ENCODE measurements around the gene CHSY1. TPM values are rescaled to one million over a fixed set of nuclear protein-coding genes. Genes with fewer than 3 reads are reported as not detected.

Gene CHSY1
- total and polyA plus RNA-seq, 2 donors (not counting 1 experiment from before 2014, with no cell fraction given): 4.7 to 20.3 TPM

DNA sequence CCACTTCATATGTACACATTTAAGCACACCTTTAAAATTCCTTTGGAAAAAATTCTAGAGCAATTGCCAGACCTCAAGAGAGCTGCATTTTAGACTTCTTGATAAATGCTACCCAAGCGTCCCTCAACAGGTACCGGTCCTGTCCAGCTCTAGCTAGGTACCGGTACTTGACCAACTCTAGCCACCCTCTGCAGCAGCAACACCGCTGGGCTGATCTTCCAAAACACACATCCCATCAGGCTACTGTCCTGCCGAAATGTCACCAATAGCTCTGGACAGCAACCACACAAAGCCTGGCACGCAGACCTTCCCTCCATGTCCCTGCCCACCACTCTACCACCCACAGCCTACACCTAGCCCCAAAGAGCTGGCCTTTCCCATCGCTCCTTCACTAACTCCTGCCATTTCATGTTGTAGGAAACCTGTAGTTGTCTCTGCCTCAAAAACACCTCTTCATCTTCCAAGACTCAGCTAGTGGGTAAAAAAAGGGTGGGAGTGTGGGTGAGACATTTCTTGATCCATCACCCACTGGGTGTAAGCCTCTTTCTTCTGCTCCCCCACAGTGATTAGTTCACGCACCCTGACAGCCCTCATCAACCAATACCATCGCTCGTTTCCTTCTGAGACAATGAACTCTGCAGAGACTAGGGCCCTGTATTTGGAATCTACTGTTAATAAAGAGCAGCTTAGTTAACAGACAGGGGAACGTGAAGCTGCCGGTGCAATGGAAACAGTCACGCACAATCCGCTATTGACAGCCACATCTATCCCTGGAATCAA lies 6.8 kb downstream of the CHSY1 start:
- Mint-ChIP-seq H3K4me1 (peaks cover 79% of the 10 kb centered on the region), H3K27me3 (no peaks in the 10 kb centered on the region), H3K9me3 (ENCODE audit: insufficient read depth) (no peaks in the 10 kb centered on the region), H3K27ac (peak overlapping the region; percentile 0), H3K4me3 (peak overlapping the region; percentile 3)
- Histone ChIP-seq H3K4me3 (ENCODE audit: control extremely low read depth in 1 of 5, extremely low read depth in 1 of 5, insufficient read depth in 1 of 5, low read depth in 2 of 5, low read length in 4 of 5) (no peak overlapping the region), H3K27me3 (replicated peaks in 1 of 4; ENCODE audit: control extremely low read depth in 1 of 4, control insufficient read depth in 3 of 4, insufficient read depth in 4 of 4, low read length in 3 of 4) (no peaks in the 10 kb centered on the region), H3K4me2 (replicated peaks; ENCODE audit: low read depth, low read length, poor library complexity, severe bottlenecking) (peak overlapping the region; percentile 71), H3K27ac (ENCODE audit: low read length in 2 of 2) (no peak overlapping the region), H4K20me1 (ENCODE audit: control insufficient read depth, insufficient read depth, low read length, poor library complexity, severe bottlenecking) (peaks cover 20% of the 10 kb centered on the region), H3K9me3 (ENCODE audit: control extremely low read depth in 1 of 3, control insufficient read depth in 2 of 3, insufficient read depth in 1 of 3, low read length in 2 of 3) (no peaks in the 10 kb centered on the region), H3K79me2 (ENCODE audit: control insufficient read depth, insufficient read depth, low read length) (peaks cover 90% of the 10 kb centered on the region), H2AFZ (ENCODE audit: insufficient read depth, low read depth, low read length, poor library complexity, severe bottlenecking) (no peak overlapping the region), H3K9ac (ENCODE audit: low read length) (no peak overlapping the region), H3K4me1 (ENCODE audit: control insufficient read depth in 2 of 2, insufficient read depth in 2 of 2, low read length in 2 of 2) (peaks cover 73 to 76% of the 10 kb centered on the region in 2 donors), H3K36me3 (replicated peaks in 1 of 2; ENCODE audit: control extremely low read depth in 1 of 2, control insufficient read depth in 1 of 2, extremely low read depth in 1 of 2, insufficient read depth in 2 of 2, low read length in 1 of 2) (no peaks in the 10 kb centered on the region)
- POLR2A ChIA-PET: no interaction called here
- TF ChIP-seq CTCF (IDR thresholded peaks at IDR 0.05) (no peak), EZH2 (IDR thresholded peaks at IDR 0.05; ENCODE audit: borderline replicate concordance, insufficient read depth, low read depth, low read length, poor library complexity, severe bottlenecking) (no peak)
- ATAC-seq (ENCODE audit: low read depth) (no peak), DNase-seq (no peak)
- 97% methylated on average over 10 of the region's 14 CpGs for WGBS (ENCODE audit: insufficient coverage)
- CTCF ChIA-PET: interaction anchor here (0.7 to 6.8 kb wide), 3 partner anchors 12 to 162 kb away, joined by 4 to 33 read pairs (median 4); no protein-coding TSS in a partner anchor
- intact Hi-C loops (cut with micrococcal nuclease): no loop called here
